Adipose tissue (tissue), 3 donors: Measurements from ENCODE around the gene ZNF785. TPM values are rescaled to one million over a fixed set of nuclear protein-coding genes. Genes with fewer than 3 reads are reported as not detected.

ENCODE experiments used
- polyA plus RNA-seq, 3 donors: library from polyadenylated mRNA; stranded (reverse); fragments of 200-250 nt; gene quantifications; one replicate each; pipeline ENCODE4 v1.2.3, GENCODE V29; 2013
- donor health status: healthy with polysubstance abuse.
- donor health status: Bipolar disorder and iron deficiency.
- donor health status: healthy.

Gene ZNF785
- polyA plus RNA-seq, 3 donors, result 3.8 to 5.7 (median 4.4) TPM

Other genes starting within 250 kb of the ZNF785 start
- gene CD2BP2, start 230.4 kb downstream of the ZNF785 start, polyA plus RNA-seq, result 10 to 100 TPM; 27.0 to 41.5 (median 37.5) TPM
- gene TBC1D10B, start 215.2 kb downstream of the ZNF785 start, polyA plus RNA-seq, result 10 to 100 TPM; 12.4 to 28.2 (median 27.6) TPM
- 1 to 10 TPM in 1 of 3 donors, under 1 TPM in 1, not detected in 1; 0.98 to 1.3 TPM for gene MYL11, start 210.9 kb downstream of the ZNF785 start, polyA plus RNA-seq
- 1 to 10 TPM; 1.8 to 3.9 (median 3.6) TPM for gene SEPTIN1, start 203.1 kb downstream of the ZNF785 start, polyA plus RNA-seq
- 1 to 10 TPM; 2.4 to 3.9 (median 3.2) TPM for gene ZNF48, start 190.3 kb downstream of the ZNF785 start, polyA plus RNA-seq
- 1 to 10 TPM; 4.2 to 6.4 (median 4.9) TPM for gene ZNF771, start 178.1 kb downstream of the ZNF785 start, polyA plus RNA-seq
- gene DCTPP1, start 155.7 kb downstream of the ZNF785 start, polyA plus RNA-seq, result 10 to 100 TPM; 27.5 to 29.8 (median 29.2) TPM
- 10 to 100 TPM; 25.0 to 45.0 (median 38.6) TPM for gene SEPHS2, start 139.8 kb downstream of the ZNF785 start, polyA plus RNA-seq
- gene ITGAL, start 113.0 kb downstream of the ZNF785 start, polyA plus RNA-seq, result 1 to 10 TPM; 1.2 to 5.3 (median 4.3) TPM
- gene ZNF768, start 59.1 kb downstream of the ZNF785 start, polyA plus RNA-seq, result 10 to 100 TPM; 17.8 to 33.9 (median 22.3) TPM
- 1 to 10 TPM; 3.8 to 6.1 (median 5.3) TPM for gene ZNF747, start 50.8 kb downstream of the ZNF785 start, polyA plus RNA-seq
- 1 to 10 TPM; 3.0 to 4.8 (median 3.8) TPM for gene ZNF764, start 27.3 kb downstream of the ZNF785 start, polyA plus RNA-seq
- gene ZNF688, start 14.0 kb downstream of the ZNF785 start, polyA plus RNA-seq, result 10 to 100 TPM in 1 of 3 donors, 1 to 10 TPM in 2; 8.7 to 21.9 (median 9.7) TPM
- gene ZNF689, start 24.7 kb upstream of the ZNF785 start, polyA plus RNA-seq, result 1 to 10 TPM; 3.7 to 4.2 (median 4.2) TPM
- gene PRR14, start 65.3 kb upstream of the ZNF785 start, polyA plus RNA-seq, result 10 to 100 TPM; 27.8 to 54.7 (median 30.6) TPM
- 10 to 100 TPM; 17.0 to 32.2 (median 32.1) TPM for gene FBRS, start 72.7 kb upstream of the ZNF785 start, polyA plus RNA-seq
- gene SRCAP, start 113.5 kb upstream of the ZNF785 start, polyA plus RNA-seq, result 10 to 100 TPM in 2 of 3 donors, 1 to 10 TPM in 1; 7.3 to 16.8 (median 16.5) TPM
- 10 to 100 TPM; 11.8 to 22.0 (median 15.2) TPM for gene PHKG2, start 162.7 kb upstream of the ZNF785 start, polyA plus RNA-seq
- gene CFAP119, start 176.4 kb upstream of the ZNF785 start, polyA plus RNA-seq, result 1 to 10 TPM; 1.5 to 3.8 (median 1.6) TPM
- 10 to 100 TPM; 26.3 to 65.7 (median 39.7) TPM for gene RNF40, start 176.6 kb upstream of the ZNF785 start, polyA plus RNA-seq
- gene ZNF629, start 201.5 kb upstream of the ZNF785 start, polyA plus RNA-seq, result 1 to 10 TPM; 3.4 to 6.2 (median 5.6) TPM